SH-SY5Y (cell line): Measurements from ENCODE around the gene RNF8.

Experiments used
- GATA2 ChIP-seq: IDR thresholded peaks from 2 replicates; pipeline ENCODE4 v1.6.1; 2011; ENCODE audit warnings: mild to moderate bottlenecking, low read depth, low read length
- GATA3 ChIP-seq: IDR thresholded peaks from 2 replicates; pipeline ENCODE4 v1.6.1; 2011; ENCODE audit warnings: low read depth, mild to moderate bottlenecking, low read length, moderate library complexity

DNA sequence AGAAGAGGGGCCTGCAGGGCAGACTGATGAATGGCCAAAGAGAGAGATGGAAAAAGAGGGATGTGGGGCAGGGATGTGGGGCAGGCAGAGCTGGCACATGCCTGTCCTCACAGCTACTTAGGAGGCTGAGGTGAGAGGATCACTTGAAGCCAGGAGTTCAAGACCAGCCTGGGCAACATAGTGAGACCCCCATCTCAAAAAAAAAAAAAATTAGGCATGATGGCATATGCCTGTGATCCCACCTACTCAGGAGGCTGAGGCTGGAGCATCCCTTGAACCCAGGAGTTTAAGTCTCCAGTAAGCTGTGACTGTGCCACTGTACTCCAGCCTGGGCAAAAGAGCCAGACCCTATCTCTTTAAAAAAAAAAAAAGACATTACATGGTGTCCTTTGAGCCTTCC, 34.8 kb downstream of the RNF8 start:
- TF ChIP-seq GATA2 (no peak), GATA3 (no peak)
